GM21390 (cell line): ENCODE data around the gene RMI1.
"Not testable (repeated sequence)": the region's sequence is repeated elsewhere in the genome, so short reads cannot be mapped to it uniquely, and the experiment has no call there.

ENCODE experiments used
- ATAC-seq: cut with Tn5 transposase; IDR thresholded peaks from one replicate; pipeline ENCODE4 v1.9.1; 2021; ENCODE audit not compliant: unreplicated experiment

RMI1 gene

DNA sequence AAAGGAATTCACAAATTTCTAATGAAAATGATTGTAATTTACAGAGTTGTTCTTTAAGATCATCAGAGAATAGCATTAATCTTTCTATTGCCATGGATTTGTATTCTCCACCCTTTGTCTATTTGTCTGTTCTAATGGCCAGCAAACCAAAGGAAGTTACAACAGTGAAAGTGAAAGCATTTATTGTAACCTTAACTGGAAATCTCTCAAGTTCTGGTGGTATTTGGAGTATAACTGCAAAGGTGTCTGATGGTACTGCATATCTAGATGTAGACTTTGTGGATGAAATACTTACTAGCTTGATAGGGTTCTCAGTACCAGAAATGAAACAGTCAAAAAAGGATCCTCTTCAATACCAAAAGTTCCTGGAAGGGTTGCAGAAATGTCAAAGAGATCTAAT, 21.7 kb downstream of the RMI1 start:
- peak; percentile 79 for ATAC-seq

GRCh38 chr9:84003246-84003645, 22.6 kb downstream of the RMI1 start:
- ATAC-seq = no peak

DNA sequence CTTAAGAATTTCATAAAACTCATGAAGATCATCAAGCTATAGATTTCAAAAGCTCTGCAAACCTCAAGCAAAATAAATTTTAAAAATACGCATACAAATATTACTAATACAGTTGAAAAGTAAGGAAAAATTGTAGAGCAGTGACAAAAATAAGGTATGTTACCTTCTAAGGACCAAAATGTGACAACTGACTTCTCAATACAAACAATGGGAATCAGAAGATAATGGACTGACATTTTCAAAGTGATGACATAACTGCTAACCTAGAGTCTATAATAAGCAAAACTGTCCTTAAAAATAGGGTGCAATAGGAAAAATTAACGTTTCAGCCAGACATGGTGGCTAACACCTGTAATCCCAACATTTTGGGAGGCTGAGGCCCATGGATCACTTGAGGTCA, 27.1 kb downstream of the RMI1 start:
- no peak for ATAC-seq

GRCh38 chr9:84024041-84024575, 43.5 kb downstream of the RMI1 start:
- ATAC-seq = no peak

DNA sequence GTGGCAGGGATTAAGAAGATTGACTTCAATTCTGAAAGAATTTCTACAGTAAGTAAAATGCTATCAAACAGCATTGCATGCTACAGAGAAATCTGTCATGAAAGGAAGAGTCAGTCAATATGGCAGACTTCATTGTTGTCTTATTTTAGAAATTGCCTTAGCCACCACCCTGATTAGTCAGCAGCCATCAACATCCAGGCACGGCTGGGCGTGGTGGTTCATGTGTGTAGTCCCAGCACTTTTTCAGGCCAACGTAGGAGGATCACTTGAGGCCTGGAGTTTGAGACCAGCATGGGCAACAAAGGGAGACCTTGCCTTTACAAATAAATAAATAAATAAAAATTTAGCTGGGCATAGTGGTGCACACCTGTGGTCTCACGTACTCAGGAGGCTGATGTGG, 46.6 kb downstream of the RMI1 start:
- ATAC-seq = no peak

DNA sequence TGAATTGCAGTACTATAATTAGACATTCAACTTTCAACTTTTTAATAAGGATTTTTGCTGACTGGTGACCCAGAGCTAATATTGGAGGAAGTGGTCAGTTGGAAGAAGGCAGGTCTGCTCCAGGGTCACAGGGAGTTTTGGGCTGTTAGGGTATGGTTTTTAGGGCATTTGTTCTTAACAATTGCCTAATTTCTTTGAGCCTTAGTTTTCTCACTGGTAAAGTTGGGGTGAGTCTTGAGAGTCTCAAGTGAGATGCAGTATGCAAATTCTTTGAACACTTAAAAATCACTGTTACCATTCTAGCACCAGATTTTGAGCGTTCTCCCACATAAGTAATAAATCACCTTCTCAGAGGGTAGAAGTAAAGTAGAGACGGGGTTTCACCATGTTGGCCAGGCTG, 50.9 kb downstream of the RMI1 start:
- no peak for ATAC-seq

DNA sequence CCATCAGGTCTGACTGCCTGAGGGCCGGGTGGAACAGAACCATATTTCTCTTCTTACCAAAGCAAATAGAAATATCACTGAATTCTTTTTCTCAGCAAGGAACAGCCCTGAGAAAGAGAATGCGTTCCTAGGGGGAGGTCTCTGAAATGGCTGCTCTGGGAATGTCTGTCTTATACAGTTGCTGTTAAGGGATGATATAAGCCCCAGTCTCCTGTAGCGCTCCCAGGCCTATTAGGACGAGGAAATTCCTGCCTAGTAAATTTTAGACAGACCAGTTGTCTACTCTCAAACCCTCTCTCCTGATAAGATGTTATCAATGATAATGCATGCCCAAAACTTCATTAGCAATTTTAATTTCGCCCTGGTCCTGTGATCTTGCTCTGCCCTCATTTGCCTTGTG, 61.3 kb downstream of the RMI1 start:
- not testable (repeated sequence) for ATAC-seq

DNA sequence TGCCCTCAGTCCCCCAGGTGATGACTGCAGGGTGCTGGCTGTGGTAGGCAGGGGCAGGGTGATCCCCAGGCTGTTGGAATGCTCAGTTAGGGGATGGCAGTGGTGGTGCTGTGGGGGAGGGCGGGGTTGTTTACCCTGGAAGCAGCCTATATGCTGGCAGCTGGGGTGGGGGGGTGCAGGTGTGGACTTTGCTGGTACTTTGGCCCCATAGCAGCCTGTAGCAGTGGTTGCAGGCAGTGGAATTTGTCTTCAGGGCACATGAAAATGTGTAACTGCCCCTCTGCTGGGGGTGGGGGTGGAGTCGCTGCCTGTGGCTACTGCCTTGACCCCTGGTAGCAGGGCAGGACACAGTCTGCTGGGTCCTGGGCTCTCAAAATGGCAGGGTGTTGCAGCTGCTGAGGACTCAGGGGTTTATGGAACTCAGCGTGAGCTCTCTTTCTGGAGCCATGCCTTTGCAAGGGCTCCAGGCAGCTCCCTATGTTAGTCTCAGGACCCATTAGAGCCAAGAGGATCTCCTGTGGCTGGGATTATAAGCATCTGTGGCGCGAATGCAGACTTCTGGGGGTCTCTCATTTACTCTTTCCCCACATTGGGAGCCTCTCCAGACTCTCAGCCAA, 65.0 kb downstream of the RMI1 start:
- no peak for ATAC-seq
